Mesendoderm (in vitro differentiated cells): Measurements from ENCODE around the gene PCDHA9. TPM values are rescaled to one million over a fixed set of nuclear protein-coding genes. Genes with fewer than 3 reads are reported as not detected.
"Not testable (repeated sequence)": the region's sequence is repeated elsewhere in the genome, so short reads cannot be mapped to it uniquely, and the experiment has no call there.

ENCODE experiments used
- DNase-seq: peaks from one replicate; pipeline ENCODE4 v3.0.0; 2013
- H2AK5ac ChIP-seq: 2 replicates; pipeline ENCODE4 v1.6.1; 2013; ENCODE audit warnings: low read length, inconsistent platforms
- H2BK120ac ChIP-seq: 2 replicates; pipeline ENCODE4 v1.6.1; 2013; ENCODE audit warnings: low read depth, mild to moderate bottlenecking, low read length, moderate library complexity, mixed read lengths
- H2BK15ac ChIP-seq: replicated peaks from 2 replicates; pipeline ENCODE4 v1.6.1; 2013; ENCODE audit warnings: low read depth, mild to moderate bottlenecking, moderate library complexity
- H2BK5ac ChIP-seq: 2 replicates; pipeline ENCODE4 v1.6.1; 2013; ENCODE audit warnings: low read length, inconsistent platforms
- H3K18ac ChIP-seq: 2 replicates; pipeline ENCODE4 v1.6.1; 2013; ENCODE audit warnings: mild to moderate bottlenecking, low read length, mixed read lengths
- H3K23ac ChIP-seq: one replicate; pipeline ENCODE4 v1.6.1; 2013; ENCODE audit warnings: low read length
- H3K27ac ChIP-seq: 2 replicates; pipeline ENCODE4 v1.5.1; 2013; ENCODE audit warnings: low read depth, mild to moderate bottlenecking, inconsistent platforms, low read length, moderate library complexity
- H3K27me3 ChIP-seq: 2 replicates; pipeline ENCODE4 v1.6.1; 2013; ENCODE audit warnings: low read length, control low read depth, mild to moderate bottlenecking, inconsistent platforms; ENCODE audit not compliant: insufficient read depth, poor library complexity
- H3K36me3 ChIP-seq: 2 replicates; pipeline ENCODE4 v1.6.1; 2013; ENCODE audit warnings: low read length, inconsistent platforms; ENCODE audit not compliant: control insufficient read depth, insufficient read depth
- H3K4ac ChIP-seq: one replicate; pipeline ENCODE4 v1.6.1; 2013; ENCODE audit warnings: low read depth, mild to moderate bottlenecking, low read length, moderate library complexity
- H3K4me1 ChIP-seq: 2 replicates; pipeline ENCODE4 v1.6.1; 2013; ENCODE audit warnings: low read depth, low read length, inconsistent platforms; ENCODE audit not compliant: control insufficient read depth
- H3K4me2 ChIP-seq: 2 replicates; pipeline ENCODE4 v1.6.1; 2013; ENCODE audit warnings: low read length
- H3K4me3 ChIP-seq: 2 replicates; pipeline ENCODE4 v1.5.1; 2013; ENCODE audit warnings: mild to moderate bottlenecking, low read length
- H3K56ac ChIP-seq: one replicate; pipeline ENCODE4 v1.6.1; 2013; ENCODE audit warnings: low read length
- H3K79me1 ChIP-seq: 2 replicates; pipeline ENCODE4 v1.6.1; 2013; ENCODE audit warnings: low read length, inconsistent platforms
- H3K79me2 ChIP-seq: 2 replicates; pipeline ENCODE4 v1.6.1; 2013; ENCODE audit warnings: mild to moderate bottlenecking, low read length; ENCODE audit not compliant: control insufficient read depth, insufficient read depth
- H3K9ac ChIP-seq: 2 replicates; pipeline ENCODE4 v1.6.1; 2013; ENCODE audit warnings: low read length, inconsistent platforms
- H4K5ac ChIP-seq: one replicate; pipeline ENCODE4 v1.6.1; 2013; ENCODE audit warnings: low read length
- H4K8ac ChIP-seq: one replicate; pipeline ENCODE4 v1.6.1; 2013; ENCODE audit warnings: low read depth, mild to moderate bottlenecking, control low read depth, low read length, moderate library complexity
- WGBS: extraction: QIAGEN DNeasy Blood & Tissue Kit; methylation state at CpG from one replicate; pipeline ENCODE4 v1.1.7; 2013; ENCODE audit warnings: low lambda C conversion rate, missing lambda C conversion rate; ENCODE audit not compliant: insufficient coverage; ENCODE audit errors: extremely low coverage; 5-methylcytosine and 5-hydroxymethylcytosine counted together
- polyA plus RNA-seq, 2 experiments: library from polyadenylated mRNA; stranded (reverse); fragments of 200-250 nt; gene quantifications; one replicate each; pipeline ENCODE4 v1.2.3, GENCODE V29; 2013

The PCDHA9 gene
- polyA plus RNA-seq (2013, experiment 1 of 2): 0.01 TPM
- 0.03 TPM for polyA plus RNA-seq (2013, experiment 2 of 2)

DNA sequence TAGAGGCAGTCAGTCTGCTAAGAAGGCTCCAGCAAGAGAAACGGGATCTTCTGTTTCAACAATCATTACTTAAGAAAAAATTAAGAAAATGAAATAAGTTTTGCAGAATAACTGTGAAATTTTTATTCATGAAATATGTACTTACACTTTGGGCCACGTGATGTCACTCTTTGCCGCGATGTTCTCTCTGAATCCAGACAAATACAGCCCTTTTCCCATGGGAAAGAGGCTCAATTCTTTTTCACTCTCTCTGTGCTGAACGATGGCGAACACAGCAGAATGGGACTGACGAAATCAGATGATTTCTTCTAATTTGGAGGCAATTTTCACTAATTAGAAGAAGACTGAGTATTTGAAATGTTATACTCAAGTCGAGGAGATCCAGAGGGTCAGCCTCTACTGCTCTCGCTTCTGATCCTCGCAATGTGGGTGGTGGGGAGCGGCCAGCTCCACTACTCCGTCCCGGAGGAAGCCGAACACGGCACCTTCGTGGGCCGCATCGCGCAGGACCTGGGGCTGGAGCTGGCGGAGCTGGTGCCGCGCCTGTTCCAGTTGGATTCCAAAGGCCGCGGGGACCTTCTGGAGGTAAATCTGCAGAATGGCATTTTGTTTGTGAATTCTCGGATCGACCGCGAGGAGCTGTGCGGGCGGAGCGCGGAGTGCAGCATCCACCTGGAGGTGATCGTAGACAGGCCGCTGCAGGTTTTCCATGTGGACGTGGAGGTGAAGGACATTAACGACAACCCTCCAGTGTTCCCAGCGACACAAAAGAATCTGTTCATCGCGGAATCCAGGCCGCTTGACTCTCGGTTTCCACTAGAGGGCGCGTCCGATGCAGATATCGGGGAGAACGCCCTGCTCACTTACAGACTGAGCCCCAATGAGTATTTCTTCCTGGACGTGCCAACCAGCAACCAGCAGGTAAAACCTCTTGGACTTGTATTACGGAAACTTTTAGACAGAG is at the start of gene PCDHA9:
Gene PCDHA9, plus strand, starts transcription at position 244 of the 964 bp plus-strand sequence. Its CDS starts 114 bp downstream, at position 358.
- not testable (repeated sequence) for H2BK15ac ChIP-seq, H4K8ac ChIP-seq, H2BK120ac ChIP-seq, H3K79me2 ChIP-seq, H3K4me3 ChIP-seq, H3K36me3 ChIP-seq, H3K18ac ChIP-seq, H3K27ac ChIP-seq, H3K4me1 ChIP-seq, H2AK5ac ChIP-seq, H3K23ac ChIP-seq, H3K56ac ChIP-seq, H3K27me3 ChIP-seq, H4K5ac ChIP-seq, H3K4me2 ChIP-seq, H3K9ac ChIP-seq, H2BK5ac ChIP-seq, H3K4ac ChIP-seq, DNase-seq, H3K79me1 ChIP-seq
- no CpG with 5 or more reads among the region's 48 CpGs for WGBS

- Histone ChIP-seq H3K18ac (no peak within 1 kb of the TSS), H3K79me1 (no peaks in the 10 kb centered on the region), H3K4ac (no peak within 1 kb of the TSS), H3K9ac (no peak within 1 kb of the TSS), H3K36me3 (no peaks in the 10 kb centered on the region), H3K23ac (no peak within 1 kb of the TSS), H2BK5ac (no peak within 1 kb of the TSS), H3K79me2 (no peaks in the 10 kb centered on the region), H2BK15ac (no peak within 1 kb of the TSS), H3K4me3 (no peak within 1 kb of the TSS), H2BK120ac (no peak within 1 kb of the TSS), H4K8ac (no peak within 1 kb of the TSS), H3K56ac (no peak within 1 kb of the TSS), H3K27me3 (no peaks in the 10 kb centered on the region), H3K4me2 (no peak within 1 kb of the TSS), H2AK5ac (no peak within 1 kb of the TSS), H3K4me1 (no peaks in the 10 kb centered on the region), H3K27ac (no peak within 1 kb of the TSS), H4K5ac (no peak within 1 kb of the TSS)
- DNase-seq: peak; percentile 7
- no CpG with 5 or more reads among the region's 29 CpGs for WGBS
These were observed 47.2 kb upstream of the PCDHA9 start, which contains the start of gene PCDHA3 for GRCh38 chr5:140800816-140801493. PCDHA3 (plus strand) TSS chr5:140801057.

DNA sequence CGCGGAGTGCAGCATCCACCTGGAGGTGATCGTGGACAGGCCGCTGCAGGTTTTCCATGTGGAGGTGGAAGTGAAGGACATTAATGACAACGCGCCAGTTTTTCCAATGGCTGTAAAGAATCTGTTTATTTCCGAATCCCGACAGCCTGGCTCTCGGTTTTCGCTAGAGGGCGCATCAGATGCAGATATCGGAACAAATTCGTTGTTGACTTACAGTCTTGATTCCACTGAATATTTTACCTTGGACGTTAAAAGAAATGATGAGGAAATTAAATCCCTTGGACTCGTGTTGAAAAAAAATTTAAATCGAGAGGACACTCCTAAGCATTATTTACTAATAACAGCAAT is 46.7 kb upstream of the PCDHA9 start:
- H3K27ac ChIP-seq: no peak overlapping the region
- no peak overlapping the region for H3K18ac ChIP-seq
- no peak overlapping the region for H3K4me3 ChIP-seq
- no peak overlapping the region for H3K23ac ChIP-seq
- H3K4me1 ChIP-seq: no peaks in the 10 kb centered on the region
- WGBS: no CpG with 5 or more reads among the region's 16 CpGs
- DNase-seq: no peak
- no peaks in the 10 kb centered on the region for H3K27me3 ChIP-seq
- H2BK15ac ChIP-seq: no peak overlapping the region
- no peaks in the 10 kb centered on the region for H3K36me3 ChIP-seq
- H3K9ac ChIP-seq: no peak overlapping the region
- H4K8ac ChIP-seq: no peak overlapping the region
- H2BK5ac ChIP-seq: no peak overlapping the region
- no peaks in the 10 kb centered on the region for H3K79me1 ChIP-seq
- no peaks in the 10 kb centered on the region for H3K79me2 ChIP-seq
- H3K4ac ChIP-seq: no peak overlapping the region
- H2BK120ac ChIP-seq: no peak overlapping the region
- H3K56ac ChIP-seq: no peak overlapping the region
- no peak overlapping the region for H4K5ac ChIP-seq
- no peak overlapping the region for H2AK5ac ChIP-seq
- no peak overlapping the region for H3K4me2 ChIP-seq

DNA sequence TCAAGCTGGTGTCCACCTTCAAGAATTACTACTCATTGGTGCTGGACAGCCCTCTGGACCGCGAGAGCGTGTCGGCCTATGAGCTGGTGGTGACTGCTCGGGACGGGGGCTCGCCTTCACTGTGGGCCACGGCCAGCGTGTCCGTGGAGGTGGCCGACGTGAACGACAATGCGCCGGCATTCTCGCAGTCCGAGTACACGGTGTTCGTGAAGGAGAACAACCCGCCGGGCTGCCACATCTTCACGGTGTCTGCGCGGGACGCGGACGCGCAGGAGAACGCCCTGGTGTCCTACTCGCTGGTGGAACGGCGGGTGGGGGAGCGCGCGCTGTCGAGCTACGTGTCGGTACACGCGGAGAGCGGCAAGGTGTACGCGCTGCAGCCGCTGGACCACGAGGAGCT is 45.8 kb upstream of the PCDHA9 start:
- H3K18ac ChIP-seq, H3K79me2 ChIP-seq, H3K23ac ChIP-seq, H3K36me3 ChIP-seq, H2AK5ac ChIP-seq, H3K9ac ChIP-seq, H3K79me1 ChIP-seq, H3K56ac ChIP-seq, DNase-seq, H3K4ac ChIP-seq, H4K5ac ChIP-seq, H4K8ac ChIP-seq, H2BK120ac ChIP-seq, H2BK15ac ChIP-seq, H3K27ac ChIP-seq, H3K4me1 ChIP-seq, H3K4me3 ChIP-seq, H3K4me2 ChIP-seq, H2BK5ac ChIP-seq, H3K27me3 ChIP-seq: not testable (repeated sequence)
- no CpG with 5 or more reads among the region's 45 CpGs for WGBS

- no peaks in the 10 kb centered on the region for H3K36me3 ChIP-seq
- H3K23ac ChIP-seq: no peak overlapping the region
- no peak overlapping the region for H3K56ac ChIP-seq
- WGBS: no CpG with 5 or more reads among the region's 53 CpGs
- H4K5ac ChIP-seq: no peak overlapping the region
- no peaks in the 10 kb centered on the region for H3K79me1 ChIP-seq
- H3K4me3 ChIP-seq: no peak overlapping the region
- H2AK5ac ChIP-seq: no peak overlapping the region
- H2BK5ac ChIP-seq: no peak overlapping the region
- H3K9ac ChIP-seq: no peak overlapping the region
- no peak overlapping the region for H3K27ac ChIP-seq
- H3K27me3 ChIP-seq: no peaks in the 10 kb centered on the region
- H2BK120ac ChIP-seq: no peak overlapping the region
- no peaks in the 10 kb centered on the region for H3K79me2 ChIP-seq
- no peak overlapping the region for H3K18ac ChIP-seq
- no peak overlapping the region for H3K4me2 ChIP-seq
- H3K4me1 ChIP-seq: no peaks in the 10 kb centered on the region
- no peak overlapping the region for H2BK15ac ChIP-seq
- no peak for DNase-seq
- H4K8ac ChIP-seq: no peak overlapping the region
- H3K4ac ChIP-seq: no peak overlapping the region
These were observed 45.4 kb upstream of the PCDHA9 start for GRCh38 chr5:140802781-140803271.
